ENCODE measurements around the gene RPP25L.
A peak's percentile ranks its signal among the peaks of the same experiment; 100 is the strongest.

Gene RPP25L

DNA sequence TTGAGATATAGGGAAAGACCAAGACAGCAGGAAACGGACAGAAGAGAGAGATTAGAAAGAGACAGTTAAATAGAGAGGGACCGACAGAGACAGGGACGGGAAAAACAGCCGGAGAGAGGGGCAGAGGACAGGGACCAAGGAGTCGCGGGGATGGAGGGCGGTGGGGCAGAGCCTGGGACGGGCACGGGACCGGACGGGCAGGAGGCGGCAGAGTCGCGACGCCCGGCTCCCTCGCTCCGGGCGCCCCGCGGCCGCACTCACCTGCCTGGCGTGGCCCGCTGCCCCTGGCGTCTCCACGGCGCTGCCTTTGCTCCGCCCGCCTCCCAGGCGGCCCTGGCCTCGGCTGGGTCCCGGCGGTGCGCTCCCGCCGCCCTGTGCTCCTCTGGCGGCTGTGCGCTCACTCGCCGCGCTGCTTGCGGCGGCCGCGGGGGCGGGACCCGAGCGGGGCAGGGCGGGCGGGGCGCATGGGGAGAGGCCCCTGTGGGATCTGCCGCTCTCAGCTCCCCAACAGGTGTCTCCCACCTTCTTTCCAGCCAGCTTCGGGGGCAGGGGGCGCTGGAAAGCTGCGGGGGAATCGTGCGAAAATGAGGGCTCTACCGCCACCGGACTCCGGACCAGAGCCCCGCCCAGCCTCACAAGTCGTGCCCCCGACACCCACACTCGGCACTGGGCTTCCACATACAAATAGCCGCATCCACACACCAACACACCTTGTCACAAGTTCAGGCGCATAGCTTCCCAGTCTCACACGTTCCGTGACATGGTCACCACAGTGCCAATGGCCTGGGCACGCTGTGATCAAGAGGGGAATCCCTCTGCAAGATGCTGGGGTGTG lies 17.0 kb upstream of the RPP25L start, which contains the start of gene ARID3C:
Gene ARID3C (minus strand): TSS at position 411 of the 835 bp plus-strand sequence. CDS start 1,052 bp downstream, outside the sequence.
- Mint-ChIP-seq H3K4me1 (peaks cover 25% of the 10 kb centered on the region), H3K27ac (peak within 1 kb of the TSS; percentile 65), H3K9me3 (no peaks in the 10 kb centered on the region), H3K4me3 (peak within 1 kb of the TSS; percentile 91), H3K27me3 (peaks cover 41% of the 10 kb centered on the region), H3K36me3 (peaks cover 2% of the 10 kb centered on the region)

DNA sequence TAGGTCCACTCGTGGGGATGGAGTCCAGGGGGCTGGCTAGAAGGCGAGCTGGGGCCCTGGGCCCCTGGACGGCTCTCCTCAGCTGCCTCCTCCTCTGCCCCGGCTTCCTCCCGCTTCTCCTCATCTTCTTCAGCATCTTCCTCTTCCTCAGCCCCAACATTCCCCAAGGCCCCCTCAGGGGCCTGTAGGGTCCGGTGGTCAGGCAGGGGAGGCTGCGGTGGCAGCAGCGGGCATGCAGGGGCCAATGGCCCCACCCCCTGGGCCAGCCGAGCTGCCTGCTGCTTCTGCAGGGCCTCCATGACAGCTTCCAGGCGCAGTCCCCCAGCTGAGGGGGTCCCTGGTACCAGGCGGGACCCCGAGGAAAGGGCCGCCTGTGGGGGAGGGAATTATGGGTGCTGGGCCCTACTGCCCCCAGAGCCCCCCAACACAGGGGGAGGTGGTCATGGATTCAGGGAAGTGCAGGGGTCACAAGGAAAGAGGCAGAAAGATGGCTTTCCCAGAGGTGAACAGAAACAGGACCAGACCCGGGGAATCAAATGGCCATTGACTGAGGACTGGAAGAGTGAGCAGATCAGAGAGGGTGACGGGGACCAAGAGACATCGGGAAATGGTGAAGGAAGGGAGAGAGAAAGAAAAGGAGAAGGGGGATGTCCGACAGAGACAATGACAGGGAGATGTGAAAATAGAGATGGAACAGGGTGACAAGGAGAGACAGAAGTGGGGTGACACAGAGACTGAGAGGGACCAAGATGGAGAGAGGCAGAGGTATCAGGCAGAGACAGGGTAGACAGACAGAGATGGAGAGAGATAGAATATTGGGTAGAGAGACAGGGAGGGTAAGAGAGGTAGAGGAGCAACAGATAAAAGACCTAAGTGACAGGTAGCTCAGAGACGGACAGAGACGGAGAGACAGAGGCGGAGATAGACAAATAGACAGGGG lies 16.1 kb upstream of the RPP25L start:
- H3K36me3 Mint-ChIP-seq = peaks cover 2% of the 10 kb centered on the region
- peak overlapping the region; percentile 91 for H3K4me3 Mint-ChIP-seq
- H3K9me3 Mint-ChIP-seq = no peaks in the 10 kb centered on the region
- peak overlapping the region; percentile 65 for H3K27ac Mint-ChIP-seq
- peaks cover 46% of the 10 kb centered on the region for H3K27me3 Mint-ChIP-seq
- H3K4me1 Mint-ChIP-seq = peaks cover 23% of the 10 kb centered on the region

DNA sequence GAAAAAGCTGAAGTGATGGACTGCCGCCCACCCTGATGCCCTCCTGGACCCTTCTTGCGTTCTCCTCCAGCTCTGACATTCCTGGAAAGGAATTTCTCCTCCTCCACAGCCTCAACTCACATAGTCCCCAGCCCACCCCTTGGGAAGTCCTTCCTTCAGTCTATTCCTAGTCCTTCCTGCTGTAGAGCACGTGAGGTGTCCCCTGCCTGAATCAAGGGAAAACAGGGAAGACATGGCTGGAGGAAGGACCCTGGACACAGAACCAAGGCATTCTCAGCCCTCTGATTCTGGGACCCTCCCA lies 13.2 kb upstream of the RPP25L start:
- Mint-ChIP-seq H3K27ac (peak overlapping the region; percentile 59), H3K4me3 (no peak overlapping the region), H3K4me1 (peaks cover 25% of the 10 kb centered on the region), H3K36me3 (peaks cover 2% of the 10 kb centered on the region), H3K9me3 (no peaks in the 10 kb centered on the region), H3K27me3 (peaks cover 52% of the 10 kb centered on the region)

DNA sequence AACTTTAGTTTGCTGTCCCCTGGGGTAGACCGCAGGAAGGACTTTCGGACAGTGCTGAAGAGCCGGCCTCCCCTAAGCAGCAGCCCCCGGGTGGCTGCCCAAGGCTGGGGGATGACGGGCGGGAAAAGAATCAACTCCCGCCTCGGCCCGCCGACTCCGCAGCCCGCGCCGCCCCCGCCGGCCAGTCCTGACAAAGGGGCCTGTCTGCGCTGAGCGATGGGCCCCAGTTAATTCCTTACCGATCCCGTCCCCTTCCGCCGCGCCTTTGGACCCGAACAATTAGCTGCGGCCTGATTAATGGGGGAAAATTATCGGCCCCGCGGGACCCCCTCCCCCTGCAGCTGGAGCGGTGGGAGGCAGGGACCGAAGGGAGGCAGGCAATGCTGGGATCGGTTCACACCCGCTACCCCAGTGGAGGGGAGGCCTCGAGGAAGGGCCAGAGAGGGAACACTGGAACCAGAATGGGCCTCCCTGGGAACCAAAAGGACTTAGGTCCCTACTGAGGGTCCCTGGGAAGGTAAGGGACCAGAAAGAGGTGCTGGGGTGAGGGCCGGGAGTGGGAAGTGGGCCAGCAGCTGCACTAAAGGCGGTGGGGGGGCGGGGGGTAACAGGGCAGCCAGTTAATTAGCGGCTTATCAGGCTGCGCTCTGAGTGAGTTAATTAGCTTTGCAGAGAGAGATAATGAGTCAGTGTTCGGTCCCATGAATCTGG lies 12.7 kb upstream of the RPP25L start:
- H3K27ac Mint-ChIP-seq = peak overlapping the region; percentile 59
- peaks cover 2% of the 10 kb centered on the region for H3K36me3 Mint-ChIP-seq
- H3K9me3 Mint-ChIP-seq = no peaks in the 10 kb centered on the region
- peaks cover 29% of the 10 kb centered on the region for H3K4me1 Mint-ChIP-seq
- peaks cover 50% of the 10 kb centered on the region for H3K27me3 Mint-ChIP-seq
- H3K4me3 Mint-ChIP-seq = no peak overlapping the region

DNA sequence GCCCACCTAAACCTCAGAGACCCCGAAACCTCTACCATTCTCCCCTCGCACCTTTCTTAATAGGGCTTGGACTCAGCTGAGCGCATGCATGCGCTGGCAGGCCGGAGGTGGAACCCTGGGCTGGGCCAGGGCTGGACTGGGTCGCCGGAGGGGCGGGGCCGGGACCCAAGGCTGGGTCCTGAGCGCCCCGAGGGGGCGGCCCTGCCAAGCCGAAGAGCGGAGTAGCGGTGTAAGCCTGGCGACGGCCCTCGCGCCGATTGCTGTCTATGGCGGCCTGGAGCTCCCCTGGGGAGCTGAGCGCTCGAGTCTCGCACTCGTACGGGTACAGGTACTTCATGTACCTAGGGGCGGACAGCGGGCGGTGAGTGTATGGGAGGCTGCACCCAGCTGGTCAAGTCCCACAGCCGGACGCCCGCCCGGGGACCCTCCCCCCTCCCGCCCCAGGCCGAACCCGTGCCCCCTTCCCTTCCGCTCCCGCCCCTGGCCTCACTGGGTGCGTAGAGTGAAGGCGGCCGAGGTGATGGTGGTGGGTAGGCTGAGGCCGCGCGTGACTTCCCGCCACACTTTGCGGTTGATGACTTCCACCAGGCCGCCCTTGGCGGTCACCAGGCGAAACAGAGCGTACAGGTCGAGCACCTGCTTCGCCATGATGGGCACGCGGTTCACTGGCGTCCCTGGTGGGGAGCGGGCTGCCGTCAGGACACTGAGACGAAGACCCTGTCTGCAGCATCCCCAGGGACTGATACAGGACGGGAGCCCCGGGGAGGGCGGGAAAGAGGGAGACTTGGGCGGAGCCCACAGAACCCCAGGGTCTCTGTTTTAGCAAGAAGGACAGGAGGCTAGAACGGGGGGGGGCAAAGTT lies 11.7 kb upstream of the RPP25L start:
- Mint-ChIP-seq H3K4me3 (peak overlapping the region; percentile 35), H3K27ac (peak overlapping the region; percentile 70), H3K36me3 (peaks cover 2% of the 10 kb centered on the region), H3K4me1 (peaks cover 32% of the 10 kb centered on the region), H3K27me3 (peaks cover 45% of the 10 kb centered on the region), H3K9me3 (no peaks in the 10 kb centered on the region)

DNA sequence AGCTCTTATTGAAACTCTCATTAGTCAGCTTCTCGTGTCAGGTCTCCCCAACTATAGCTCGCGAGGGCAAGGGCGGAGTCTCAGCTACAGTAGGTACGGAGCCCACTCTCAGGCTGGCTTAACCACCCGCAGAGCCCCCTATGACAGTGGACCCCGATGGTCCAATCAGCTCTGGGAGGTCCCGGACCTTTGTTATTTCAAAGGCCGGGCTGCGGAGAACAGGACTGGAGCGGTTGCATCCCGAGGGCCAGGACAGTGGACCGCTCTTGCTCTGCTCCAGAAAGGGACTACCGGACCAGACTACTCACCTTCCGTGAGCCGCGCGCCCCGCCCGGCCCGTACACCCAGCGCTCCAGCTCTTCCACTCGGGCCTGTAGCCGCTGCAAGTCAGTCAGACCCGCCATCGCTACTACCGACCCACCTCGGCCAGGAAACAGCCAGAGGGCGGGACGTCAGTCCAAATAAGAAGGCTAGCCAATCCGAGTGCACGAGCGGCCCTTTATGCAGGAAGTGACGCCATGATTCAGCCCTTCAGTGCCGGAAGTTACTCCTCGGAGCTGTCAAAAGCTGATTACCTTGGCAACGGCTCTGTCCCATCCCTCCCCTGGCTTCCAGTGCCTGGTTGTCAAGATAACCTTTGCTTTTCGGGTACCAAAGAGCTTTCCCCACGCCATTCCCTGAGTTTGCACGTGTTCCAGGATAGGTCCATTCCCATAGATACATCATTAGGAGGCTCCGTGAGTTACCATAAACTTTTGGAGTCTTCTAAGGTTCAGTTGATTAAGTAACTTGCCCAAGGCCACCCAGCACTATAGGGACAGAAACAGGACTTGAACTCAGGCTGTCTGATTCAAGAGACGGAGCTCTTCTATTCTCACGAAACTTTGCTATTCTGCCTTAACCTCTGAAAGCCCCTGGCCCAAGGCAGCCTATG lies 8.4 kb upstream of the RPP25L start, which contains the start of gene DCTN3:
Gene DCTN3 (minus strand): TSS at position 435 of the 934 bp plus-strand sequence. CDS start 31 bp downstream, at position 404.
- peaks cover 22% of the 10 kb centered on the region for H3K27me3 Mint-ChIP-seq
- peak within 1 kb of the TSS; percentile 62 for H3K27ac Mint-ChIP-seq
- H3K36me3 Mint-ChIP-seq = peaks cover 3% of the 10 kb centered on the region
- peak within 1 kb of the TSS; percentile 88 for H3K4me3 Mint-ChIP-seq
- H3K4me1 Mint-ChIP-seq = peaks cover 25% of the 10 kb centered on the region
- H3K9me3 Mint-ChIP-seq = no peaks in the 10 kb centered on the region

DNA sequence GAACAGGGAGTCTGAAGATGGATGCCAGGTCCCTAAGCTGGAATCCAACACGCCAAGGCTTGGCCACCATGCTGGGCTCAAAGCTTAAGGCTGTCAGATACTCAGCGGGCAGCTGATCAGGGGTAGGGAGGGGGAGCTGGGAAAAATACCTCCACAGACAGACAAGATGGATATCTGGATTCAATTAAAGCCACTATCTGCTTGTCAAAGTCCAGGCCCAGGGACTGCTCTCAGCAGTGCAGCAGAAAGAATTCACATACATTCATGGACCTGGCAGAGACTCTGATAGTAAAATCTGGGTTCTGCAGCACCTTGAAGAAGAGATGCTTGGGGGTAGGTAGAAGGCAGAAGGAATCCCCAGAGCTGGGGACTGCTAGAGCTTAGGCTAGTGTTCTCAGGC lies 3.2 kb upstream of the RPP25L start:
- no peak overlapping the region for H3K27ac Mint-ChIP-seq
- no peak overlapping the region for H3K4me3 Mint-ChIP-seq
- H3K27me3 Mint-ChIP-seq = no peaks in the 10 kb centered on the region
- H3K9me3 Mint-ChIP-seq = no peaks in the 10 kb centered on the region
- peaks cover 7% of the 10 kb centered on the region for H3K36me3 Mint-ChIP-seq
- peaks cover 38% of the 10 kb centered on the region for H3K4me1 Mint-ChIP-seq

DNA sequence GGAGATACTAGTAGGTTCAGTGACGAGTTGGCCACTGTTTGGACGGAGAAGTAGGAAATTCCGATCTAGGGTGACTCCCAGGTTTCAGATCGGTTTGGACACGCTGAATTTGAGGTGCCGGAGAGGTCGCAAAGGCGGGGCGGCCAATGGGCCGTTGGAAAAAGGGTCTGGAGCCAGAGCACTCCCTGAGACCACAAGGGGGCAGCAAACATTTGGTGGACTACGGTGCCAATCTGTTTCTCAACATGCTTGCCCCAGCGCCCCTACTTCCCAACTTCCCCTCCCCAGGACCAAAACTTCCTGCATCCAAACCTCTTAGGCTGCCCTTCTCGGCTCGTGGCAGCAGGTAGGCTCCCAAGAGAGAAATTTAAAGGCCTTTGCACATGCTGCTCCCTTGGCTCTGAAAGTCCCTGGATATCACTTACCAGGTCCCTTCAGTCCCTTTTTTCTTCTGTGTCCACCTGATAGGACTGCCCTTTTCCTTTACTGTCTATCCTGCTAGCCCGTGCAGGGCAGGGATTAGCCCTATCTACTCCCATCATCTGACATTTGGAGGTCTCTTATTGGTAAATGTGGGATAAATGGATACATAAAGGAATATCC lies 992 bp upstream of the RPP25L start:
- no peaks in the 10 kb centered on the region for H3K9me3 Mint-ChIP-seq
- H3K27me3 Mint-ChIP-seq = no peaks in the 10 kb centered on the region
- H3K36me3 Mint-ChIP-seq = peaks cover 7% of the 10 kb centered on the region
- H3K4me1 Mint-ChIP-seq = peaks cover 26% of the 10 kb centered on the region
- H3K4me3 Mint-ChIP-seq = peak overlapping the region; percentile 92
- peak overlapping the region; percentile 71 for H3K27ac Mint-ChIP-seq

DNA sequence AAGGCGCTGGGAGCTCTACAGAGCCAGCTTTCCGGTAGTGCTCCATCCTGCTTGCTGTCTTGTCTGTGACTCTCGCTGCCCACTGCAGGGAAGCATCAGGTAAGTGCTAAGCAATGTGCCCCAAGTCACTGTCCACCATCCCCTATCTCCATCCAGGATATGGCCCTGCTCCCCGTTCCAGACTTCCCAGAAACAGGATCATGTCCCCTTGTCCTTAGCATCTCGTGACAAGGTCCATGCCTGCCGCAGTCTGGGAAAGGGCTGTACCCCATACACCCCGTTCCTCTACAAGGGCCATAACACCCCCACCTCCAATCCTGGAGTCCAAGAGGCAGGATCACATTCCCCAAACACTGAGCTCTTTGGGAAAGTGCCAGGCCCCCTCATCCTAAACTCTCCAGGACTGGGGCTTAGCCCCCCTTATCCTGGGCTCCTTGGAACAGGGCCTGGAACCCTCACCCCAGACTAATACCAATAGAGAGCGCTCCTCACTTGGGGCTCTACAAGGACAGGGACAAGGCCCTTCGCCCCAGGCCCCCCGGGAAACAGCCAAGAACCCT lies 566 bp downstream of the RPP25L start:
- H3K9me3 Mint-ChIP-seq = no peaks in the 10 kb centered on the region
- peak overlapping the region; percentile 95 for H3K27ac Mint-ChIP-seq
- H3K4me3 Mint-ChIP-seq = peak overlapping the region; percentile 92
- peaks cover 5% of the 10 kb centered on the region for H3K36me3 Mint-ChIP-seq
- peaks cover 26% of the 10 kb centered on the region for H3K4me1 Mint-ChIP-seq
- H3K27me3 Mint-ChIP-seq = no peaks in the 10 kb centered on the region

DNA sequence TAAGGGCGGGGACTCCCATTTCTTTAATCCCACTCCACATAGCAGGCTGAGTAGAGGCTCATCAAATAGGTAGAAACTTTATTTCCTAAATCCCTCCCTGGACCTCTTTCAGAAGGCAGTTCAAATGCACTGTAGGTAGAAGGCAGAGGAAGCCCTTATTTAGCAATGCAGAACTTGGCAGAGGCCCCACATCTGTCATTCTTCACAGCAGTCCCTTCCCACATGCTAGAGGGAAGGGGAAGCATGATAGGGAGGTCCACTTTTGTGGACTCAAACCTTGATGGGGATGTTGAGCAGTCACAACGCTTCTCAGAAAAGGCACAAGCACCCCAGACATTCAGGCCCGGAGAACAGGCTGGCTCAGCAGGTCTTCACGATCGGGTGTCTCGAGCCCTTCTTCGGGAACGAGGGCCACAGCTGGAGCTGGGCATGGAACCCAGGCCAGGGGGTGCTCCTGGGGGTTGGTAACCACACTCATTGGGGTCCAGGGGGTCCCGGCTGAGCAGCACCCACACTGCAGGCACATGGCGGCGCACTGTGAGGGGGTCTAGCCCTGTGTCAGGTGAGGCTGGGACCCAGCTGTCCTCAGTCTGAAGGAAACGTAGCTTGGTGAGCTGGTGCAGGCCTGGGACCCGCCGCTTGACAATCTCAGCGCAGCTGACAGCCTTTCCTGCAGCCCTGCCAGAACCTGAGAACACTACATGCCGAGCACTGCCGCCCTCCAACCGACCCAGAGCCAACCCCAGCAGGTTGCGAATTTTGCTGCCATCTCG lies 1.3 kb downstream of the RPP25L start:
- Mint-ChIP-seq H3K4me3 (peak overlapping the region; percentile 92), H3K4me1 (peaks cover 26% of the 10 kb centered on the region), H3K27ac (no peak overlapping the region), H3K27me3 (no peaks in the 10 kb centered on the region), H3K36me3 (peaks cover 4% of the 10 kb centered on the region), H3K9me3 (no peaks in the 10 kb centered on the region)

DNA sequence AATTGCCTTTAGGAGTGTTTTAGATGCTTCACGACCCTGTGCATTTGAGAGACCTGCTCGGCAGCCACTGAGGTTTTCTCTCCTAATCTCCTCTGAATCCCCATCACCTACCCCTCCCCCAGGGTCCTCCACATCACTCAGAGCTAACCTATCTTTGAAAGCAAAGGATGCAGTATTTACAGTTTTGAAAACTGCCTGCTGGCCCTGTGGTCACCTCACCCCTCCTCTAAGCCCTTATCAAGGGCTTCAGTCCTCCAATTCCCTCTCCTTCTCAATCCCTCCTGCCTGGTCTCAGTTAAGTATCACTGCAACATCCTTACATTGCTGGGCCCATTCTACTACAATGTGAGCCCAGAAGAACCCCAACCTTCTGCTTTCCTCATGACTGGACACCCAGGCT lies 4.6 kb downstream of the RPP25L start:
- peaks cover 16% of the 10 kb centered on the region for H3K4me1 Mint-ChIP-seq
- H3K9me3 Mint-ChIP-seq = no peaks in the 10 kb centered on the region

DNA sequence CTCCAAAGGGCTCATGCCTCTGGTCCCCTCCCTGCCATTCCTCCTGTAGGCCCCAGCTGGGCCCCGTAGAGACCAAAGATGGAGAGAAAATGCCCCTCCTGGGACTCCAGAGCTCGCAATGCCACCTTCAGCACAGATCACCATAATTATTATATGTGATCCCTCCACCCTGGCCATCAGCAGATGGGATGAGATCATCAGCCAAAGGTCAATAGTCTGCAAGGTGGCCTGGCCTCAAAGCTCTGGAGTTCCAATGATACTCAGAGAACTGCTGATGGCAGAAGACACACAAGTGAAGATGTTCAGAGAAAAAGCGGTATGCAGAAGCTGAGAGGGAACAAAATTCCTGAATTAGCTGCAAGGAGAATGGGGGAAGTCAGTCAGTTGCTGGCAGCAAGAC lies 5.0 kb downstream of the RPP25L start:
- H3K4me3 Mint-ChIP-seq = no peak overlapping the region
- H3K9me3 Mint-ChIP-seq = no peaks in the 10 kb centered on the region
- peaks cover 2% of the 10 kb centered on the region for H3K27me3 Mint-ChIP-seq
- H3K4me1 Mint-ChIP-seq = peaks cover 14% of the 10 kb centered on the region
- H3K27ac Mint-ChIP-seq = no peak overlapping the region
- H3K36me3 Mint-ChIP-seq = peaks cover 1% of the 10 kb centered on the region

More for the DNA sequence above, 4.6 kb downstream of the RPP25L start:
- peaks cover 2% of the 10 kb centered on the region for H3K27me3 Mint-ChIP-seq
- peaks cover 1% of the 10 kb centered on the region for H3K36me3 Mint-ChIP-seq
- H3K27ac Mint-ChIP-seq = no peak overlapping the region
- no peak overlapping the region for H3K4me3 Mint-ChIP-seq
